ENCODE measurements around the gene RNF224. TPM values are rescaled to one million over a fixed set of nuclear protein-coding genes. Genes with fewer than 3 reads are reported as not detected.
"Not testable (repeated sequence)": the region's sequence is repeated elsewhere in the genome, so short reads cannot be mapped to it uniquely, and the experiment has no call there.

RNF224 gene
- total RNA-seq, 2 experiments from 2014 or later, result not detected

DNA sequence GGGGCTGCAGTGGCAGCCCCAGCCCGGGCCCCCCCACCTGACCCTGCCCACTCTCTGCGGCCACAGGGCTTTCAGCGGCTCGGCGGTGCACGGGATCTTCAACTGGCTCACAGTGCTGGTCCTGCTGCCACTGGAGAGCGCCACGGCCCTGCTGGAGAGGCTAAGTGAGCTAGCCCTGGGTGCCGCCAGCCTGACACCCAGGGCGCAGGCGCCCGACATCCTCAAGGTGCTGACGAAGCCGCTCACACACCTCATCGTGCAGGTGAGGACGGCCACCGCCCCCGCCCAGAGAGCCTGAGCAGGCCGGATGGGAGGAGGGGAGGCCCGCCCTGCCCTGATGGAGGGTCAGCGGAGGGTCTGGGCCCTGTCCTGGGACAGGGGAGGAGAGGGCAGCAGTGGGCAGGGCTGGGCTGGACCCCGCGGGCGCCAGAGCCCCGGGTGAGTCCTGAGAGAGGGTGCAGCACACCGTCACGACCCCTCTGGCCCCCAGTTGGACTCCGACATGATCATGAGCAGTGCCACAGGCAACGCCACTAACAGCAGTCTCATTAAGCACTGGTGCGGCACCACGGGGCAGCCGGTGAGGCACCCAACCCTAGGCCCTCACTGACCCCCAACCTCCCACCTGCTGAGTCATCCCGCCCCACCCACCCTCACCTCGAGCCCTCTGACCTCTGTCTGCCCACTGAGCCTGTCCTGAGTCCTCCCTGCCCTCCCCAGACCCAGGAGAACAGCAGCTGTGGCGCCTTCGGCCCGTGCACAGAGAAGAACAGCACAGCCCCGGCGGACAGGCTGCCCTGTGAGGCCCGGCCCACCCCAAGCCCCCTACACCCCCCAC lies 6.1 kb downstream of the RNF224 start:
- CTCF ChIA-PET, result interaction anchor here (0.9 kb wide), 1 partner anchor 18 kb away, joined by 3 read pairs; the partner anchor contains the start of gene STPG3
- H3K27ac Mint-ChIP-seq, result no peak overlapping the region
- no peak for DNase-seq
- no peaks in the 10 kb centered on the region for H3K9me3 Mint-ChIP-seq
- H3K27me3 Mint-ChIP-seq (ENCODE audit: low read depth), result no peaks in the 10 kb centered on the region
- no peaks in the 10 kb centered on the region for H3K36me3 Mint-ChIP-seq (ENCODE audit: low read depth)
- H3K4me3 Mint-ChIP-seq, result no peak overlapping the region
- intact Hi-C loops (cut with micrococcal nuclease), result no loop called here
- H3K4me1 Mint-ChIP-seq (ENCODE audit: low read depth), result peaks cover 13% of the 10 kb centered on the region

DNA sequence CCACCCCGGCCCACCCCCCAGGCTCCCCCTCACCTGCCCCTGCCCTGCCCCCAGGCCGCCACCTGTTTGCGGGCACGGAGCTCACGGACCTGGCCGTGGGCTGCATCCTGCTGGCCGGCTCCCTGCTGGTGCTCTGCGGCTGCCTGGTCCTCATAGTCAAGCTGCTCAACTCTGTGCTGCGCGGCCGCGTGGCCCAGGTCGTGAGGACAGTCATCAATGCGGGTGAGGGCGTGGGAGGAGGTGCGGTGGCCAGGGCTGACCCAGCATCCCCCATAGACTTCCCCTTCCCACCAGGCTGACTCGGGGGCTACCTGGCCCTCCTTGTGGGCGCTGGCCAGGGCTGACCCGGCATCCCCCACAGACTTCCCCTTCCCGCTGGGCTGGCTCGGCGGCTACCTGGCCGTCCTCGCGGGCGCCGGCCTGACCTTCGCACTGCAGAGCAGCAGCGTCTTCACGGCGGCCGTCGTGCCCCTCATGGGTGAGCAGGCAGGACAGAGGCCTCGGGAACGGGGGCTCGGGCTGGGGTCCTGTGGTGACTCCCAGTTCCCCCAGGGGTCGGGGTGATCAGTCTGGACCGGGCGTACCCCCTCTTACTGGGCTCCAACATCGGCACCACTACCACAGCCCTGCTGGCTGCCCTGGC lies 6.9 kb downstream of the RNF224 start:
- no peak for DNase-seq
- H3K27me3 Mint-ChIP-seq (ENCODE audit: low read depth), result no peaks in the 10 kb centered on the region
- CTCF ChIA-PET, result interaction anchor here (1.4 kb wide), 1 partner anchor 45 kb away, joined by 6 read pairs; the partner anchor contains the start of gene SSNA1
- no peaks in the 10 kb centered on the region for H3K9me3 Mint-ChIP-seq
- no peak overlapping the region for H3K27ac Mint-ChIP-seq
- intact Hi-C loops (cut with micrococcal nuclease), result no loop called here
- H3K4me3 Mint-ChIP-seq, result no peak overlapping the region
- peaks cover 19% of the 10 kb centered on the region for H3K4me1 Mint-ChIP-seq (ENCODE audit: low read depth)
- H3K36me3 Mint-ChIP-seq (ENCODE audit: low read depth), result peaks cover 2% of the 10 kb centered on the region

DNA sequence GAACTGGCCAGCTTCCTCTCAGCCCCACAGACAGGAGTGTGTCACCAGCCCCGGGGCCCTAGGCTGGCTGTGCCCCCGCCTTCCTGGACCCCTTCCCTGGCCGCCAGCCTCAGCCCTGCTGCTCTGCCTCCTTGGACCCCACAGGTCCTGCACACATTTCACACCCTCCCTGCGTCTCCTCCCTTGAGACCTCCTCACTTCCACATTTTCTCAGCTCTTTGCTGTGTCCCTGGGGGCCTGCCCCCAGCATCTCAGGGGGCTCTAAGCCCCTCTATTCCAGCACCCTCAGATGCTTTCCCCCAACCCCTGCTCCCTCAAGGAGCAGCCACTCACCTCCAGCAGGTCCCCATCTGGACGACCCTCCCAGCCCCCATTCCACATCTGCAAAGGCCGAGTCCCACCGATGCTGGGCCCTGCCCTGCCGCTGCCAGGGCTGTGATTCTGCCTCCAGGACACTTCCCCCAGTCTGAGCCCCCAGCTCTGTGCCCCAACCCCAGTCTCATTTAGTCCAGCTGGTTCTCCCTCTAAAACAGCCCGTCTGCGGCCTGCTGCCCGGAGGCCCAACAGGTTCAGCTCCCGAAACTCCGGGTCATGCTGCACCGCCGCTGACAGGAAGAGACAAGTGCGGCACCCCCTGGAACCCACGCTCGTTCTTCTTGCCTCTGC lies 7.6 kb downstream of the RNF224 start:
- Mint-ChIP-seq H3K36me3 (ENCODE audit: low read depth) (peaks cover 2% of the 10 kb centered on the region), H3K27ac (no peak overlapping the region), H3K27me3 (ENCODE audit: low read depth) (no peaks in the 10 kb centered on the region), H3K9me3 (no peaks in the 10 kb centered on the region), H3K4me1 (ENCODE audit: low read depth) (peaks cover 23% of the 10 kb centered on the region), H3K4me3 (no peak overlapping the region)
- no peak for DNase-seq
- CTCF ChIA-PET, result interaction anchor here (1.4 to 2.6 kb wide), 2 partner anchors 46 to 105 kb away, joined by 6 to 10 read pairs; partner anchors contain the start of gene SSNA1
- intact Hi-C loops (cut with micrococcal nuclease), result loop anchor here (5.0 kb wide), 1 partner anchor 188 kb away; the partner anchor contains the start of gene NPDC1

DNA sequence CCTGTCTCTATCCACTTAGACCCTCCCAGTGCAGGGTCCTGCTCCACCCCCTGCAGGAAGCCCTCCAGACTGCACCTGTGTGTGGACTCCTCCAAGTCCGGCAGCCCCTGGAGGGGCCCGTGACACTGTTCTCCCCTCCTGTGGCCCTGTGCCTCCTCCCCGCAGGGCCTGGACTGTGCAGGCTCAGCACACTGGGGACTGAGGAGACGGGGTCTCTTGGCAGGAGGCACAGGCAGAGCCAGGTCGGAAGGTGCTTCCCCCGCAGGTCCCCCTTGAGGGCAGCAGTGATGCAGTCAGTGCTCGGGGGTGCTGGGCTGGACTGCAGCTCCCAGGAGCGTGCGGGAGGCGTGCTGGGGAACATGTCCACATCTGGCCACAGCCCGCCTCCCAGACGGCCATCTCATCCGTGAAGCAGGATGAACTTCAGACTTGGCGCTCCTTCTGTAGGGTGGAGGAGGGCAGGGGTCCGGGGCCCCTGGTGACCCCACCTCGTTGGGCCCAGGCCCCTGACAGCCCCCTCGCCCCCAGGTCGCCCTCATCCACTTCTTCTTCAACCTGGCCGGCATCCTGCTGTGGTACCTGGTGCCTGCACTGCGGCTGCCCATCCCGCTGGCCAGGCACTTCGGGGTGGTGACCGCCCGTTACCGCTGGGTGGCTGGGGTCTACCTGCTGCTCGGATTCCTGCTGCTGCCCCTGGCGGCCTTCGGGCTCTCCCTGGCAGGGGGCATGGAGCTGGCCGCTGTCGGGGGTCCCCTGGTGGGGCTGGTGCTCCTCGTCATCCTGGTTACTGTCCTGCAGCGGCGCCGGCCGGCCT lies 8.3 kb downstream of the RNF224 start:
- Mint-ChIP-seq H3K36me3 (ENCODE audit: low read depth) (peaks cover 2% of the 10 kb centered on the region), H3K4me1 (ENCODE audit: low read depth) (peaks cover 23% of the 10 kb centered on the region), H3K4me3 (no peak overlapping the region), H3K9me3 (no peaks in the 10 kb centered on the region), H3K27ac (no peak overlapping the region), H3K27me3 (ENCODE audit: low read depth) (no peaks in the 10 kb centered on the region)
- intact Hi-C loops (cut with micrococcal nuclease), result loop anchor here (1.0 to 5.0 kb wide), 2 partner anchors 117 to 188 kb away; partner anchors contain the start of gene NPDC1
- no peak for DNase-seq
- CTCF ChIA-PET, result interaction anchor here (1.1 to 2.6 kb wide), 16 partner anchors 9 to 458 kb away, joined by 3 to 22 read pairs (median 6); partner anchors contain the start of genes NELFB, RNF208, RNF224 and SSNA1

DNA sequence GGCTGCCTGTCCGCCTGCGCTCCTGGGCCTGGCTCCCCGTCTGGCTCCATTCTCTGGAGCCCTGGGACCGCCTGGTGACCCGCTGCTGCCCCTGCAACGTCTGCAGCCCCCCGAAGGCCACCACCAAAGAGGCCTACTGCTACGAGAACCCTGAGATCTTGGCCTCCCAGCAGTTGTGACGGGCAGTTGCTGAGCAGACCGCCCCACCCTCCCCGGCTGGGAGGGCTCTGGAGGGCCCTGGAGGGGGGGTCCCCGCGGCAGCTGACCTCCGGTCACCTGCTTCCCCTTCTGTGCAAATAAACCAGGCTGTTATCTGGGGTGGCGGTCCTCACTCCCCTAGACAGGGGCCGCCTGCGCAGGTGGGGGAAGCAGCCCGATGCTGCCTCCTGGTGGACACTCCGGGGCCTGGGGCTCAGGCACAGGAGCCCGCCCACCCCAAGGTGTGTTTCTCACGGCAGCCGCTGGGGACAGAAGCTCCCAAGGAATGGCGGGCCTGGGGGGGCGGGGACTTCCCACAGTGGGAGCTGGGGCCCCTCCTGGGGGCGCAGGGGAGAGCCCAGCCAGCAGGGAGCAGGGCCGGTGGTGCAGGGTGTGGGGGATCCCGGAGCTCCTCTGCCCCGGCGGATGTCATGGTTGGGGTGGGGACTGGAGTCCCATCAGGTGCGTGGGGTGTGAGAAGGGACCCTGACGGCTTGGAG lies 9.1 kb downstream of the RNF224 start:
- H3K36me3 Mint-ChIP-seq (ENCODE audit: low read depth), result peaks cover 5% of the 10 kb centered on the region
- H3K27me3 Mint-ChIP-seq (ENCODE audit: low read depth), result no peaks in the 10 kb centered on the region
- intact Hi-C loops (cut with micrococcal nuclease), result loop anchor here (1.0 to 5.0 kb wide), 2 partner anchors 118 to 189 kb away; partner anchors contain the start of gene NPDC1
- no peak overlapping the region for H3K27ac Mint-ChIP-seq
- H3K4me1 Mint-ChIP-seq (ENCODE audit: low read depth), result peaks cover 23% of the 10 kb centered on the region
- peak; percentile 94 for DNase-seq
- no peaks in the 10 kb centered on the region for H3K9me3 Mint-ChIP-seq
- H3K4me3 Mint-ChIP-seq, result no peak overlapping the region
- CTCF ChIA-PET, result interaction anchor here (0.6 to 2.6 kb wide), 27 partner anchors 9 to 697 kb away, joined by 3 to 22 read pairs (median 4); partner anchors contain the start of genes ANAPC2, NELFB, RNF208 and RNF224

DNA sequence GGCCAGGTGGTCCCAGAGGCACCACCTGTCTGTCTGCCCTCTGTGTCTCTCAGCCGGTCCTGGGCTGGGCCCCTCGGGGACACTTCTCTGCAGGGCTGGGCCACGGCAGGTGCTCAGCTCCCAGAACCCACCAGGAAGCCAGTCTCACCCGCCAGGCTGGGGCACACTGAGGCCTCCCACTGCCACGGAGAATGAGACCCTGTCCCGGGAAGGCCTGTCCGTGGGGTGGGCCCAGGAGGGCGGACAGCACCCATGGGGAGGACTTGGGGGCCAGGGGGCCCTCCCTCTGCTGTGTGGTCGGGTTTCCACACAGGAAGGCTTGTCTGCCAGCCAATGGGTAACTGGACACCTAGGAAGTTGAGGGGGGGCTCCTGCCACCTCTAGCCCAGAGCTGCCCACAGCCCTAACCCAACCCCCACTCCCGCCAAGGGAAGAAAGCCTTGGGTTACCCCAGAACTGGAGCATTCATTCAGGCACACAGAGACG lies 9.7 kb downstream of the RNF224 start:
- intact Hi-C loops (cut with micrococcal nuclease), result loop anchor here (1.0 to 5.0 kb wide), 2 partner anchors 119 to 190 kb away; partner anchors contain the start of gene NPDC1
- Mint-ChIP-seq H3K27ac (no peak overlapping the region), H3K4me3 (no peak overlapping the region), H3K4me1 (ENCODE audit: low read depth) (peaks cover 23% of the 10 kb centered on the region), H3K27me3 (ENCODE audit: low read depth) (no peaks in the 10 kb centered on the region), H3K36me3 (ENCODE audit: low read depth) (peaks cover 8% of the 10 kb centered on the region), H3K9me3 (no peaks in the 10 kb centered on the region)
- CTCF ChIA-PET, result interaction anchor here (0.7 to 2.6 kb wide), 26 partner anchors 10 to 698 kb away, joined by 3 to 22 read pairs (median 4); partner anchors contain the start of genes ANAPC2, NELFB, RNF208 and RNF224
- no peak for DNase-seq

DNA sequence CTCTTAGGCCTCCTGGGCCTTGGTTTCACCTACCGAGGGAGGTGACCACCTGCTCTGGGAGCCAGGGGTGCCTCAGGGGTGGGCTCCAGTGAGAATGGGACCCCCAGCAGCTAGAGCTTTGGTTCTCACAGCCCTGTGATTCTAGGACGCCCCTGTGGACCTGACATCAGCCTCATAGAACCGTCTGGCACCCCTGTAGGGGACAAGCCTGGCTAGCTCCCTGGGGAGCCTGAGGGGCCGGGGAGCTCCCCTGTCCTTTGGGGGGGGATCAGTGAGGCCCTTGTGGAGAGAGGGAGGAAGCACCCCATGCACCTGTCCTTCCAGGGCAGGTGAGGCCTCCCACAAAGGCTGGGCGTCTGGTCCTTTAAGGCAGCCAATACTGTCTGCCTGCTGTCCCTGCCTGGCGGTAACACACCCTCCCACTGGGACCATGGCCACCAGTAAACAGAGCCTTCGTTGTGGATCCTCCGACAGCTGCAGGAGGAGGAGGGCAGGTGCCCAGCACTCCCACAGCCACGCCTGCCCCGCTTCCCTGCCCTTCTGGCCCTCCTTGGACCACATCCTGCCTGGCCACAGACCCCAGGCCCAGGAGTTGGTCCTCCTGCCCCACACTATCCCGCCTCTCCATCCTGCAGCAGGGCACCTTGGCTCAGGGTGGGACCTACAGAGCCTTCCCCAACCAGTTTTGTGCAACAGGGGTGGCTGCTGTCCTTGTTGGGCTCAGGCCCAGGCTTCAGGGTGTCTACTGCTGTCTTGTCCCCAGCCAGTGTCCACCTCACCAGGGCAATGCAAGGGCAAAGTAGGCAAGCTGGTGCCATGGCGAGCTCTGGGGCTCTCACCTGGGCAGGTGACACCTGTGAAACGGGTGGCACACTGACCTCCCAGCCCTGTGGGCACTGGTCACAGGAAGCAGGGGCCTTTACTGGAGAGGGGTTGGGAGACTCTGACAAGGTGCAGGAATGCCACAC lies 10.7 kb downstream of the RNF224 start:
- H3K4me3 Mint-ChIP-seq, result no peak overlapping the region
- no peak overlapping the region for H3K27ac Mint-ChIP-seq
- no peak for DNase-seq
- H3K9me3 Mint-ChIP-seq, result no peaks in the 10 kb centered on the region
- peaks cover 18% of the 10 kb centered on the region for H3K36me3 Mint-ChIP-seq (ENCODE audit: low read depth)
- peaks cover 33% of the 10 kb centered on the region for H3K4me1 Mint-ChIP-seq (ENCODE audit: low read depth)
- intact Hi-C loops (cut with micrococcal nuclease), result loop anchor here (5.0 kb wide), 1 partner anchor 191 kb away; the partner anchor contains the start of gene NPDC1
- H3K27me3 Mint-ChIP-seq (ENCODE audit: low read depth), result no peaks in the 10 kb centered on the region
- CTCF ChIA-PET, result interaction anchor here (0.6 to 2.6 kb wide), 8 partner anchors 9 to 142 kb away, joined by 3 to 17 read pairs (median 4); partner anchors contain the start of genes RNF208 and RNF224

DNA sequence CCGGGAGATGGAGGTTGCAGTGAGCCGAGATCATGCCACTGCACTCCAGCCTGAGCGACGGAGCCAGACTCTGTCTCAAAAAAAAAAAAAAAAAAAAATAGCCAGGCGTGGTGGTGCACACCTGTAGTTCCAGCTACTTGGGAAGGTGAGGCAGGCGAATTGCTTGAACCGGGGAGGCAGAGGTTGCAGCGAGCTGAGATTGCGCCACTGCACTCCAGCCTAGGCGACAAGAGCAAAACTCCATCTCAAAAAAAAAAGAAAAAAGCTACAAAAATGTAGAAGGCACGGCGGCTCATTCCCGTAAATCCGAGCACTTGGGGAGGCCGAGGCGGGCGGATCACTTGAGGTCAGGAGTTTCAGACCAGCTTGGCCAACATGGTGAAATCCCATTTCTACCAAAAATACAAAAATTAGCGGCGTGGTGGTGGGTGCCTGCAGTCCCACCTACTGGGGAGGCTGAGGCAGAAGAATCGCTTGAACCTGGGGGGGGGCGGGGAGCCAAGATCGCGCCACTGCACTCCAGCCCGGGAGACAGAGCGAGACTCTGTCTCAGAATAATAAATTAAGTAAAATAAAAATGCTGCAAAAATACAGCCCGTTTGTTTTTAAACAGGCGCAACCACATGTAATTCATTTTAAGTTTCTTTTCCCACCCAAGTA lies 12.4 kb downstream of the RNF224 start:
- H3K4me1 Mint-ChIP-seq (ENCODE audit: low read depth), result peaks cover 37% of the 10 kb centered on the region
- CTCF ChIA-PET, result interaction anchor here (0.6 to 1.9 kb wide), 3 partner anchors 13 to 181 kb away, joined by 3 to 7 read pairs (median 5); partner anchors contain the start of gene RNF224
- not testable (repeated sequence) for DNase-seq; H3K9me3 Mint-ChIP-seq; H3K27me3 Mint-ChIP-seq (ENCODE audit: low read depth)
- peak overlapping the region; percentile 61 for H3K27ac Mint-ChIP-seq
- H3K4me3 Mint-ChIP-seq, result peak overlapping the region; percentile 75
- intact Hi-C loops (cut with micrococcal nuclease), result loop anchor here (5.0 to 10.0 kb wide), 5 partner anchors 37 to 827 kb away; partner anchors contain the start of genes ANAPC2, ENTR1, NPDC1 and PMPCA
- peaks cover 22% of the 10 kb centered on the region for H3K36me3 Mint-ChIP-seq (ENCODE audit: low read depth)

DNA sequence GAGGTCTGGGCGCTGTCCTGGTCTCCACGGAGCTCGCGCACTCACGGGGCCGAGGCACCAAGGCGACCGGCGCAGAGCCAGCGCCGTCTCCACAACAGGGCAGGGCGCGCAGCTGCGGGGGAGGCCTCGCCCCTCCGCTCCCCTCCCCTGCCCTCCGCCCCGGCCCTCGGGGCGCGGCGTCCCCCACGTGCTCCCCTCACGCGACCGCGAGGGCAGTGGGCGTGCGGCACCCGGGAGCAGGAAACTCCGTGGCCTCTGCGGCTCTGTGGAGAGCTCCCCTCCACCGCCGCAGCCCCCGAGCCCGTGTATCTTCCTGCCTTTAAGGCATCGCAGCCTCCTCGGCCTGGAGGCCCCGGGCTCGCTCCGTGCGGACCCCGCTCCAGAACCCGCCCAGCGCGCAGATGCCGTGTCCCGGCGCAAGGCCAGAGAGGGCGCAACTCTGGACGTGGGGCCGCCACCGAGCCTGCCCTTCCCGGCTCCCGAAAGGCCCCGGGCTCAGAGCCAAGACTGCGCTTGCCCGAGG lies 13.1 kb downstream of the RNF224 start:
- DNase-seq, result peak; percentile 57
- Mint-ChIP-seq H3K4me1 (ENCODE audit: low read depth) (peaks cover 34% of the 10 kb centered on the region), H3K36me3 (ENCODE audit: low read depth) (peaks cover 22% of the 10 kb centered on the region), H3K27ac (no peak overlapping the region), H3K9me3 (no peaks in the 10 kb centered on the region), H3K4me3 (peak overlapping the region; percentile 75), H3K27me3 (ENCODE audit: low read depth) (no peaks in the 10 kb centered on the region)
- intact Hi-C loops (cut with micrococcal nuclease), result loop anchor here (5.0 to 10.0 kb wide), 4 partner anchors 38 to 828 kb away; partner anchors contain the start of genes ANAPC2, ENTR1, PMPCA and SEC16A
- CTCF ChIA-PET, result interaction anchor here (1.1 kb wide), 1 partner anchor 111 kb away, joined by 3 read pairs; no protein-coding TSS in a partner anchor

All from activated naive CD4-positive, alpha-beta T cell treated with anti-CD3 and anti-CD28 coated beads for 36 hours (primary cell).